ENCODE data around the gene CKLF.

The CKLF gene, protein sequence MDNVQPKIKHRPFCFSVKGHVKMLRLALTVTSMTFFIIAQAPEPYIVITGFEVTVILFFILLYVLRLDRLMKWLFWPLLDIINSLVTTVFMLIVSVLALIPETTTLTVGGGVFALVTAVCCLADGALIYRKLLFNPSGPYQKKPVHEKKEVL

DNA sequence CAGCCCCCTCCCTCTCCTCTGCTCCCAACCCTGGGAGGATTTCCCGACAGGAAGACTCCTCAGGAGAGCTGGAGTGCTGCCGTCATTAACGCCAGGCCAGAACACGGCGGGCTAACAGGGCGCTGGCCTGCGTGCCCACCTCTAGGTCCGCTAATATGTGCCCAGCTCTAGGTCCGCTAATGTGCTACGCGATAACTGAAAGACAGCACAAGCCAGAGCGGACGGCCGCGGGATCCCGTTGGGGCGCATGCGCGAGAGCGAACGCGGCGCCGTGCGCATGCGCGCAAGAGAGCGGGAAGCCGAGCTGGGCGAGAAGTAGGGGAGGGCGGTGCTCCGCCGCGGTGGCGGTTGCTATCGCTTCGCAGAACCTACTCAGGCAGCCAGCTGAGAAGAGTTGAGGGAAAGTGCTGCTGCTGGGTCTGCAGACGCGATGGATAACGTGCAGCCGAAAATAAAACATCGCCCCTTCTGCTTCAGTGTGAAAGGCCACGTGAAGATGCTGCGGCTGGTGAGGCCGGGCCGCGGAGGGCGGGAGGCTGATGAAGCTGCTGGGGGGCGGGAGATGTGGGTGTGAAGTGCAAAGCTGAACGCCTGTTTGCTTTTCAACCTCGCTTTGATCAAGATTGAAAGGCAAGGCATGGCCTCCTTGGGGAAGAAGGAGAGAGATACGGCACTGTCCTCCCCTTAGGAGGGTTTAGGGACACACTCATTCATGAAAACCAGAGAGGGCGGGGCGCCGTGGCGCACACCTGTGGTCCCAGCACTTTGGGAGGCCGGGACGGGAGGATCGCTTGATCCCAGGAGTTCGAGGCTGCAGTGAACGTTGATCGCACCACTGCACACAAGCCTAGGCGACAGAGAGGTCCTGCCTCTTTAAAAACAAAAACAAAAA lies at the start of gene CKLF:
TSS of gene CKLF (plus strand) at position 291 of the 892 bp plus-strand sequence. CDS start at position 431, 140 bp downstream.
- in situ Hi-C loops (cut with HindIII; ENCODE audit: low sequenced_read_pairs), result no loop called here

DNA sequence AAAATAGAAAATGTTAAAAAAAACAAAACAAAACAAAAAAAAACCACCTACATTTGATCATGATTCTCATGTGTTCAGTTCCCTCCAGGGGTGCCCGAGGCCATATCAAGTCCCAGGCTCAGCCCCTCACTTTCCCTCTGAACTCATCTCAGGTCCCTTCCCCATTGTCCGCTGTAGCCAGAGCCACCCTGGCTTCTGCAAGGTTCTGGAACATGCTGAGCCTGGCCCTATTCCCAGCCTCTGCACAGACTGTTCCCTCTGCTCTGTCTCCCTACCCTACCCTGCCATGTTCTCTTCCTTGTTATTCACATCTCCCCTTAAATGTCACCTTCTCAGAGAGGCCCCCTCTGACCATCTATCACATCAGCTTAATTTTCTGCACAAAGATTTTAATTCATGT lies 49.3 kb upstream of the CKLF start:
- no peak overlapping the region for H3K4me3 ChIP-seq (ENCODE audit: low read depth, low read length)
- DNase-seq (ENCODE audit: low read depth, low spot score), result no peak
- TF ChIP-seq, protein P1, sequence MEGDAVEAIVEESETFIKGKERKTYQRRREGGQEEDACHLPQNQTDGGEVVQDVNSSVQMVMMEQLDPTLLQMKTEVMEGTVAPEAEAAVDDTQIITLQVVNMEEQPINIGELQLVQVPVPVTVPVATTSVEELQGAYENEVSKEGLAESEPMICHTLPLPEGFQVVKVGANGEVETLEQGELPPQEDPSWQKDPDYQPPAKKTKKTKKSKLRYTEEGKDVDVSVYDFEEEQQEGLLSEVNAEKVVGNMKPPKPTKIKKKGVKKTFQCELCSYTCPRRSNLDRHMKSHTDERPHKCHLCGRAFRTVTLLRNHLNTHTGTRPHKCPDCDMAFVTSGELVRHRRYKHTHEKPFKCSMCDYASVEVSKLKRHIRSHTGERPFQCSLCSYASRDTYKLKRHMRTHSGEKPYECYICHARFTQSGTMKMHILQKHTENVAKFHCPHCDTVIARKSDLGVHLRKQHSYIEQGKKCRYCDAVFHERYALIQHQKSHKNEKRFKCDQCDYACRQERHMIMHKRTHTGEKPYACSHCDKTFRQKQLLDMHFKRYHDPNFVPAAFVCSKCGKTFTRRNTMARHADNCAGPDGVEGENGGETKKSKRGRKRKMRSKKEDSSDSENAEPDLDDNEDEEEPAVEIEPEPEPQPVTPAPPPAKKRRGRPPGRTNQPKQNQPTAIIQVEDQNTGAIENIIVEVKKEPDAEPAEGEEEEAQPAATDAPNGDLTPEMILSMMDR (IDR thresholded peaks at IDR 0.05; ENCODE audit: low read depth, low read length), result no peak
- in situ Hi-C loops (cut with HindIII; ENCODE audit: low sequenced_read_pairs), result no loop called here

More for the DNA sequence above, at the start of gene CKLF:
- peak; percentile 90 for DNase-seq (ENCODE audit: low read depth, low spot score)
- TF ChIP-seq, protein P1 (IDR thresholded peaks at IDR 0.05; ENCODE audit: low read depth, low read length), result no peak
- H3K4me3 ChIP-seq (ENCODE audit: low read depth, low read length), result peak within 1 kb of the TSS; percentile 69

DNA sequence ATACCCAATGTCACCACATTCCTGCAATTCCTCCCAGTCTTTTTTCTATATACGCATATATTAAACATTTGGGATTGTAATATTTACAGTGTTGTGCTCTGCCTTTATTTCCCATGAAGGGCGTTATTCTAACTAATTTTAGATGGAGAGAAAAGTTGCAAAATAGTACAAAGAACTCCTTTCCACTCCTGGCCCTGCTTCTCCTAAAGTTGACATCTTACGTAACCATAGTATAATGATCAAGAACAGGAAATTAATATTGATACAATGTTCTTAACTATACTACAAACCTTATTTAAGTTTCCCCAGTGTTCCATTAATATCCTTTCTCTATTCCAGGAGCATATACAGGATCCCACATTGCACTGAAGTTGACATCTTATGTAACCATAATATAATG lies 48.8 kb upstream of the CKLF start:
- TF ChIP-seq, protein P1 (IDR thresholded peaks at IDR 0.05; ENCODE audit: low read depth, low read length), result no peak
- no peak for DNase-seq (ENCODE audit: low read depth, low spot score)
- in situ Hi-C loops (cut with HindIII; ENCODE audit: low sequenced_read_pairs), result no loop called here
- H3K4me3 ChIP-seq (ENCODE audit: low read depth, low read length), result no peak overlapping the region

DNA sequence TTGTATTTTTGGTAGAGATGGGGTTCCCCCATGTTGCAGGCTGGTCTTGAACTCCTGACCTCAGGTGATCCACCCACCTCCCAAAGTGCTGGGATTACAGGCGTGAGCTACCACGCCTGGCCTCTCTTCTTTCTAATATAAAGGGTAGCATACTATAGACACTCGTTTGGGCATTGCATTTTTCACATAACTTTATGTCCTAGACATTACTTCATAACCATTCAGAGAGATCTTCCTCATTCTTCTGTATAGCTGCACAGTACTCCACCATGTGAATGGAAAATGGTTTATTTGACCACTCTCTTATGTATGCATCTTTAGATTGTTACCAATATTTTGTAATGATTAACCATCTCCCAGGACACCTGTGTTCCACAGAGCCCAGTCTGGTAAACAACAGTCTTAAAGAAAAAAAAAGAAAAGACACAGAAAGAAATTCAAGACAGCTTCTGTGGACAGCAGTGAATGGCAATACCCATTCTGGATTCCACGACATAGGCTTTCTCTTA lies 44.6 kb upstream of the CKLF start:
- no peak for DNase-seq (ENCODE audit: low read depth, low spot score)
- no peak overlapping the region for H3K4me3 ChIP-seq (ENCODE audit: low read depth, low read length)
- TF ChIP-seq, protein P1 (IDR thresholded peaks at IDR 0.05; ENCODE audit: low read depth, low read length), result no peak
- in situ Hi-C loops (cut with HindIII; ENCODE audit: low sequenced_read_pairs), result no loop called here

DNA sequence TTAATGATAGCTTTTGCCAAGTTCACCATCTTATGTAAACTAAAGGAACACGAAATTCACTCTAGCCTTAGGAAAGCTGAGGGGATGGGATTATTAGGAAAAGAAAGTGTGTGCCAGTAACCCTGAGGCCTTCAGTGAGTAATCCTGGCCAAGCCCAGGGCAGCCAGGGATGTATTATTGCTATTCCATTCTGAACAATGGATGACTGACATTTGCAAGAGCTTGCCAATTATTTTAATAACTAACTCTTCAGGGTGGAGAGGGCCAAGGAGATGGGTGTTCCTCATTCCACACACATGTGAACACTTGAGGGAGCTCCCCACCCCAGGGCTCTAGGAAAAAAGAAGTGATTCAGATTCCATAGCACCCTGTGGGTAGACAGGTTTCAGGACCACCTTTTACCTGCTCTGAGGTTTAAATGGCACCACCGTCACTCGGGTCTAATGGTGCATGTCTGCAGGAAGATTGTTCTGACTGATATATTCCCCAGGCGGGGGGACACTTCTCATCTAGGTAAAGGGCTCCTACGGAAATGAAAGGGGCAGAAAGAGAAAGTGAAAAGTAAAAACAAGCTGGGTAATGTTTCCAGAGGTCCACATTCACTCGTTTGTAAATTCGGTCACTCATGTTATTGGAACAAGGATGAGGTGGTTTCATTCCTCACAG lies 44.0 kb upstream of the CKLF start:
- TF ChIP-seq, protein P1 (IDR thresholded peaks at IDR 0.05; ENCODE audit: low read depth, low read length), result no peak

DNA sequence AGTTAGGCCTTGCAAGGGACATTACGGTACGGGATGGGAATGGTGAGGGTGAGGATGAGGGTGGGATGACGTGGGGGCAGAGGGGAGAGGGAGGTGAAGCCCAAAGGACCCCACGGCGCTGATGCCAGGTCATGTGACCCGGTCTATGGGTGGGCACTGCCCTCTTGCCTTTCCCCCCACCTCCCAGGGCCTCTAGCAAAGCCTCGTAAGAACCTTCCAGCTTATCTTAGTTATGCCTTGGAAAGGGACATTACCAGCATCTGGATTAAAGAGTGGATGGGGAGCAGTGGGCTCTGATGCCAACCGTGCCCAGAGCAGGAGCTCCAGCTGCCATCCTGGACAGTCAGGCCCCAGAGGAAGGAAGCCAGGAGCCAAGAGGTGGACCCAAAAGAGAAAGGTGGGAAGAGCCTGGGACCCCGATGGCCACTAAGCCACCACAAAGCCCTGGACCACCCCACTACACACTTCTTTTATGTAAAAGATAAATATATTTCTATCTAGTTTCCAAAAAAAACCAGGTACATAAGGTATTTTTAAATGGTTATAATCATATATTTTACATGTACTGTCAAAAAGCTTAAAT lies 43.4 kb upstream of the CKLF start:
- H3K4me3 ChIP-seq (ENCODE audit: low read depth, low read length), result no peak overlapping the region
- TF ChIP-seq, protein P1 (IDR thresholded peaks at IDR 0.05; ENCODE audit: low read depth, low read length), result no peak
- in situ Hi-C loops (cut with HindIII; ENCODE audit: low sequenced_read_pairs), result no loop called here
- DNase-seq (ENCODE audit: low read depth, low spot score), result no peak

More for the DNA sequence above, 44.0 kb upstream of the CKLF start:
- no peak for DNase-seq (ENCODE audit: low read depth, low spot score)
- in situ Hi-C loops (cut with HindIII; ENCODE audit: low sequenced_read_pairs), result no loop called here
- no peak overlapping the region for H3K4me3 ChIP-seq (ENCODE audit: low read depth, low read length)

Measured in astrocyte of the spinal cord (primary cell).